Stimulated activated CD4-positive, alpha-beta T cell treated with anti-CD3 and anti-CD28 coated beads, Interleukin-2, amount 100 ng/mL, for 4 hours (primary cell): ENCODE data around the gene ZCCHC18.

Source experiments
- DNase-seq: peaks from one replicate; pipeline ENCODE4 v3.0.0-alpha.2; 2020; ENCODE audit warnings: low read depth

ZCCHC18 gene

DNA sequence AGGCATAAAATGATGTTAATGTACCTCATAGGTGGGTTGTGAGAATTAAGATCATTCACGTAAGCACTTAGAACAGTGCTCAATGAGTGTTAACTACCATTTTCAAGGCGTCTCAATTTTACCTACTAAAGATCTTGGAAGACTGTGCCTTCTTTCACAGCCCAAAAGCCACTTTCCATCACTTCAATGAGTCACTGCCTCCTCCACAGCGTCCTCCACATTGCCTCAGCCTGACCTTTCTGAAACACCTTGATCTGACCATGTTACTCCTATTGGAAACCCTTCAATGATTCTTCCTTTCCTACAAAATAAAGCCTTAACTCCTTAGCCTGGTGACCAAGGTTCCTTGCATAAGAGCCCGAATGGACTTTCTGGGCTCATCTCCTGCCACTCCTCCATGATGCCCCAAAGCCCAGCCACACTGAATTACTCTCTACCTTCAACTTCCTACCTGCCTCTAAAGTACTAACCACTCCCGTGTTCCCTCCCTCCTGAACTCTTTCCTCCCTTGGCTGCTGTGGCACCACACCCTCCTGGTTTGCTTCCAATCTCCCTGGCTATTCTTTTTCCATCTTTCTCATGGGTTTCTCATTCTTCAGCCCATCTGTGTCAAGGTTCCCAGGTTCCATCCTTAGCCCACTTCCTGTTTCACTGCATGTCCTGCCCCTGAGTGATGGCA is 22.4 kb downstream of the ZCCHC18 start:
- no peak for DNase-seq

DNA sequence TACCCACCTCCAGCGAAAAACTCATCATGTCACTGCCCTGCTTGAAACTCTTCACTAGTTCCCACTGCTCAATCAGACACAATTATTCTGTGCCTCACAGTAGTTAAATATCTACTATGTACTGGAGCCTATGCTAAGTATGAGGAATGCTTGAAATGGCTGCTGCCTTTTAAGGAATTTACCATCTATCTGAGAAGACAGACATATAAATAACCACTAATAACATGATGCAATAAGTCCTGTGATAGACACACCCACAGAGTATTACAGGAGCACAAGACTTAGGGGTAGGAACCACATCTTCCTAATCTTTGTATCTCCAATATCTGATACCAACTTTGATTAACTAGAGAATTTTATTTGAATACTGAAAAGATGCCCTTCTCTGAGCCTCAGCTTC is 23.4 kb downstream of the ZCCHC18 start:
- DNase-seq: no peak

DNA sequence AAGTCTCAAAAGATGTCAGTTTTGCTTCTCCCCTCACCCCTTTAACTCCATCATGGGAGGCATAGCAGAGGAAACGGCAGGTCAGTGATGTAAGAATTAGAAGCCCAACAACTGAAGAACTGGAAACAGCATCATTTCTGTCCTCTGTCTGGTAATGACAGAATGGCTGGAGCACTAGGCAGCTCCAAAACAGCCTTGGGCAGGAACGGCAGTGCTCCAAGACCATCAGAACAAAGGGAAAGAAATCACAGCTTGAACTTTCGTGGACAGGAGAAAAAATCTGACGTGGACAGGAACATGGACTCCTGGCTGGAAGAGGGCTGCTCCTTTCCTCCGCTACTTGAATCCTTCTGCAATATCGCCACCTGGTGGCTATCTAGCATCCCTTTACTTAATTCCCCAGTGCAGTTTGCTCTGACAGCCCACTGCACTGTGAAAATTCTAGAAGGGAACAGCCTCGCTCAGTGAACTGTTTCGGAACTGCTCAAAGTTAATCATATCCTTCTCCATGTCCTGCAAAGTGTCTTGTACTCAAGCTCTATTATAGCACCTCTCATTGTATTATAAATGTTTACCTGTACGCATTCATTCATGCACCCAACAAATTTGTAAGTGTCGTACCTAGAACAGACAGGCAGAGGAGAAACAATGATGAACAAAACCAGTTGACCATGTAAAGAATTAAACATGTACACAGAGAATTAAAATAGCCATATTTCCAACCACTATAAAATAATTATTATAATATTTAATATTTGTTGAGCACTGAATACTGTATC is 24.1 kb downstream of the ZCCHC18 start:
- DNase-seq: no peak

DNA sequence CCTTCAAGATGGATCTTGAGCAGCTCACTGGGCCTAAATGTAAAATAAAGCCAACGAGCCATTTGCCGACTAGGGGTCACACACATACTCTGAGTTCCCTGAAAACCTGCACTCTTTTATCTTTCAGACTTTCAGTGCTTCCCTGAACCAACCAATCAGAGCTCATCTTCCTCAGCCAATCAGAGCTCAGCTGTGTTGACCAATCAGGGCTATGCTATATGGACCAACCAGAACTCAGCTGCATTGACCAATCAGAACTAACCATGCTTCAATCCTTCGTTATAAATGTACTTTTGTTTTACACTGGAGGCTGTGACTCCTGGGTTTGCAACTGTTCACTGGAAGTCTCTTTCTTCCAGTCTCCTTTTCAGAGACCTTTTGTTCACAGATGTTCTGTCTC is 25.2 kb downstream of the ZCCHC18 start:
- DNase-seq: no peak

DNA sequence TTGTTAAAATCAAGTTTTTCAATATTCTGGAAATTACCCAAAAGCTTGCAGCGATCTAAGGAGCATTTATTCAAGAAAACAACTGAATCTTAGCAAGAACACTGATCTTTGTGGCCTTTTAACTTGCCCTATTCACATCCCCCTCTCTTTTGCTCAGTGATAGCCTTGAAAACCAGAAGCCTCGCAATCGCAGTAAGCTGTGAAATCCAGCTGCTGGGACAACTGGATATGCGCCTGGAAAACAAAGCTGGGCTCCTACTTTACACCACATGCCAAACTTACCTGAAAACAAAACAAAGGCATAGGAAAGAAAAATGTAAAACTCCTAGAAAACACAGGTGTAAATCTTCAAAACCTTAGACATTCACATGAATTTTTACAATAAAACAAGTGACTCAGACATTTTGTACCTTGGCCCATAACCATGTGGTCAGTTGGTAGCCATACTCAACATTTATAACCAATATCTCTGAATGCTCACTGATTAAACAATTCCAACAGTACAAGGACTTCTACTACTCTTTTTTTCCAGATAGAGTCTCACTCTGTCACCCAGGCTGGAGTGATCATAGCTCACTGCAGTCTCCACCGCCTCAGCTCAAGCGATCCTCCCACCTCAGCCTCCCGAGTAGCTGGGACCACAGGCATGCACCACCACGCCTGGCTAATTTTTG is 28.9 kb downstream of the ZCCHC18 start:
- no peak for DNase-seq

DNA sequence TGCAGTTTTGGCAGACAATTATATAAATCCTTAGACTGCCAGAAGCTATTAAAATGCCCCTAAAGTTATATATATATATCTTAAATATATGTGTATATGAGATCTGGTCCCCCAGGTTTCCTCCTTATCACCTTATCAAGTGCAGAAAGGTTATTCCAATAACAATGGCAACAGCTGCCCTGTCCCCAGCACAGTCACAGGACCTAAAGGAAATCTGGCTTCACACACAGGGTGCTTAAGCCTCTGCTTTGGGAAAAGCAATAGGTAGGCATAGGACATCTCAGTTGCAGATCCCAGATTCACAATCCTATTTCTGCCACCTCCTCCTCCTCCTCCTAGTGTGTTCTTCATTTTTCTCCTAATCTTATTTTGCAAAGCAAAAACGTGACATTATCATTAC is 38.7 kb downstream of the ZCCHC18 start:
- no peak for DNase-seq

DNA sequence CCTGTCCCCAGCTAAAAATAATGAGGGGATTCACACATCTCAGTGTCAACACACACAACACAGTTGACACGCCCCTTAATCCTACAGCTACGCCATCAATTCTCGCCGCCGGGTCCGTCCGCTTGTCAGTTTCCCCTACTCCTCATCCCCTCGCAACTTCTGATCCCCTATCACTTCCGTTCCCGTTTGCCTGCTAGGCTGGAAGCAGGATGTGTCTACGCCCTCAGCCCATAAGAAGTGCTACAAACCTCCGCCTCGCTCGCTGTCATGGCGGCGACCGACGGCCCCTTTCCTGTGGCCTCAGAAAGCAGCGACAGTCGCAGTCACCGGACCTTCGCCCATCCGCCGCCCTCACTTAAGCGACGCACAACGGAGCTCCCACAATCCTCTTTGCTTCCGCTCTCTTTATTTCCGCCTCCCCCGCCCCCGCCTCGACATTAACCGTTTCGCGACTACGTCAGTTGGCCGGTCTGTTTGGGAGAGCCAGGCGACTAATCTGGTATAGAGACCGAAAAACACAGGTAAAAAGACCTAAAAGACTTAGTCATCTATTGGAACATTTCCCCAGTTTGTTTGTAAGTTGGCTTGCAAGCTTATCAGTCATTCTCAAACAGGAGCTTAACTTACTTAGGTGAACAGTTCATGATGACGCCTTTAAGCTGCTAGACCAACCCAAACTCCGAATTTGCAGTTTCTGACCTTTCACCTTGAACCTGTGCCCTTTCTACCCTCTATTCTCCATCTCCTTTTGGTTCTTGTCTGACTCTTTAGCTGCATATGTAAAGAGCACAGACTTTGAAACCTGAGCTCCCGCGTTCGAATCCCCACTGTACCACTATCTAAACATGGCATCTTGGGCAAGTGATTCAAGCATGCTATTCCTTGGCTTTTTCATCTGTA is 44.6 kb downstream of the ZCCHC18 start, which contains the start of gene SLC25A53:
SLC25A53 (minus strand) TSS at position 380 of the 900 bp plus-strand sequence. CDS start 51,752 bp downstream, outside the sequence.
- DNase-seq: peak; percentile 55
